Medulla oblongata (tissue), 1 donor: Measurements from ENCODE around the gene STON2.
"Not testable (repeated sequence)": the region's sequence is repeated elsewhere in the genome, so short reads cannot be mapped to it uniquely, and the experiment has no call there.

Experiments used
- DNase-seq: peaks from one replicate; pipeline ENCODE4 v3.0.0-alpha.2; 2015; ENCODE audit errors: extremely low spot score

Gene STON2, protein sequence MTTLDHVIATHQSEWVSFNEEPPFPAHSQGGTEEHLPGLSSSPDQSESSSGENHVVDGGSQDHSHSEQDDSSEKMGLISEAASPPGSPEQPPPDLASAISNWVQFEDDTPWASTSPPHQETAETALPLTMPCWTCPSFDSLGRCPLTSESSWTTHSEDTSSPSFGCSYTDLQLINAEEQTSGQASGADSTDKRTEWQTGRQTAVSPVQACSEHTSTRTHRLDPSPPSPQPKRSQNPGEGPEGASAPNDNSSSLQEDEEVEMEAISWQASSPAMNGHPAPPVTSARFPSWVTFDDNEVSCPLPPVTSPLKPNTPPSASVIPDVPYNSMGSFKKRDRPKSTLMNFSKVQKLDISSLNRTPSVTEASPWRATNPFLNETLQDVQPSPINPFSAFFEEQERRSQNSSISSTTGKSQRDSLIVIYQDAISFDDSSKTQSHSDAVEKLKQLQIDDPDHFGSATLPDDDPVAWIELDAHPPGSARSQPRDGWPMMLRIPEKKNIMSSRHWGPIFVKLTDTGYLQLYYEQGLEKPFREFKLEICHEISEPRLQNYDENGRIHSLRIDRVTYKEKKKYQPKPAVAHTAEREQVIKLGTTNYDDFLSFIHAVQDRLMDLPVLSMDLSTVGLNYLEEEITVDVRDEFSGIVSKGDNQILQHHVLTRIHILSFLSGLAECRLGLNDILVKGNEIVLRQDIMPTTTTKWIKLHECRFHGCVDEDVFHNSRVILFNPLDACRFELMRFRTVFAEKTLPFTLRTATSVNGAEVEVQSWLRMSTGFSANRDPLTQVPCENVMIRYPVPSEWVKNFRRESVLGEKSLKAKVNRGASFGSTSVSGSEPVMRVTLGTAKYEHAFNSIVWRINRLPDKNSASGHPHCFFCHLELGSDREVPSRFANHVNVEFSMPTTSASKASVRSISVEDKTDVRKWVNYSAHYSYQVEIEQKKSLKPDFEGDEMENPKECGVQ

GRCh38 chr14:81400202-81400678 is at the start of gene STON2:
Gene STON2 (minus strand): TSS chr14:81400324. CDS start chr14:81398382, 1,942 bp downstream.
- DNase-seq, result peak; percentile 73

- DNase-seq, result no peak
Measured at GRCh38 chr14:81449576-81449975, 49.5 kb upstream of the STON2 start.

DNA sequence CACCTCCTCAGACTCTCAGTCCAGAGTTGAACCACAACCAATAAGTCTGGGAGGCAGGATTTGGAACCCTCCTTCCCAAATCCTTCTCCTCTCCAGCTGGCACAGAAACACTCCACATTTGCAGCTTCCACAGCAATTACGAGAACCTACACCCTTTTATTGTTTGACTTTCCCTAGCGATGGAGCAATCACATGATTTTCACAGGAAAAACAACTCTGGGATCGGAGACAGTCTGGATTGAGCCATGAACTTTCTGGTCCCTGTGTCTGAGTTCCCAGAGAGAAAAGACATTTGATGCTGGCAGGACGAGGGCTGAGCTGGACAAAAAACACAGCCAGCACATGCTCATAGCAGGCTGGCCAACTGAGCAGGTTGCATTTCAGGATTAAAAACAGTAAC is 49.0 kb upstream of the STON2 start:
- DNase-seq, result peak; percentile 47

- no peak for DNase-seq
Measured at GRCh38 chr14:81447021-81447764, 47.1 kb upstream of the STON2 start.

GRCh38 chr14:81446279-81447007 is 46.3 kb upstream of the STON2 start:
- no peak for DNase-seq

DNA sequence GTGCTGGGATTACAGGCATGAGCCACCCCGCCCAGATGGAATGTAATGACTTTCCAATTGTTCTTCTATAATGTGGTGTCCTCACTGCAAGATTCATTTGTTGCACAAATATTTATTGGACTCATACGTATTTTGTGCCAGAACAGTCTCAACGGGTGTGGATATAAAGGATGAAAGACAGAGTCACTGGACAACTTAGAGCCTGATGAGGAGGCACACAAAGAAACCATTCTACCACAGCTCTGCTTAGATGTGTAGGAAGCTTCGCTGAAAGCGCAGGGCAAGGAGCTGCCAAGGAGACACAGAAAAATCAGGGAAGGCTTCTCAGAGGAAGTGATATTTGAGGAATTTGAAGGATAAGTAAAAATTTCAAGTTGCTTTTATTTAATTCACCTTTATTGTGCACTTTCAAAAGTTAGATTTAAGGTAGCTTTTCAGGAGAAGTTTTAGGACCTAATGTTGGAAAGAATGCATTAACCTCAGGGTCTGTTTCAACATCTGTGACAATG is 41.6 kb upstream of the STON2 start:
- DNase-seq, result no peak

DNA sequence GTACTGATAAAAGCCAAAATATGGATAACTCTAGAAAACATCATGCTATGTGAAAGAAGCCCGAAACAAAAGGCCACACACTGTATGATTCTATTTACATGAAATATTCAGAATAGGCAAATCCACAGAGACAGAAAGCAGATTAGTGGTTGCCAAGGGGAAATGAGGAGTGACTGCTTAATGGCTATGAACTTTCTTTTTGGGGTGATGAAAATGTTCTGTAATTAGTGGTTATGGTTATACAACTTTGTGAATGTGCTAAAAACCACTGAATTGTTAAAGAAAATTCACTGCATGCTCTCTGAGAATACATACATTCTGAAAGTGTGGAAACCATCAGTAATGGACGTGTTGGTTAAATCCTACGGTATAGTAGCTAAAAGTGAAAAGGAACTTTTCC is 39.9 kb upstream of the STON2 start:
- no peak for DNase-seq

DNA sequence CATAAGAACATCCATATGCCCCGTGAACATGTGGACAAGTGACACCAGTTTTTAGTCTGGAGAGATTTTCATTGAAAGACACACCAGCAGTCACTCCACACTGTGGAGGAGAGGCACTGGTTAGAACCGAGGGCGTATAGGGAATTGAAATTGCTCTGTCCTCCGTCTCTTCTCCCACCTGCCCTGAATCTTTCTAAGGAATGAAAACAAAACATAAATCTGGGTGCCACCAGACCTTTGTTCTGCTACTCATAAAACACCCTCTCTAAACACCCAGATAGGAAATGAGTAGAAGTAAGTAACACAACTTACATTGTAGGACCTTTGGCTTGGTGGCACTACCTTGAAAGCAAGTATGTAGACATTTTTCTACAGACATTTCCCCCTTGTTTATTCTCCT is 37.1 kb upstream of the STON2 start:
- DNase-seq, result no peak

DNA sequence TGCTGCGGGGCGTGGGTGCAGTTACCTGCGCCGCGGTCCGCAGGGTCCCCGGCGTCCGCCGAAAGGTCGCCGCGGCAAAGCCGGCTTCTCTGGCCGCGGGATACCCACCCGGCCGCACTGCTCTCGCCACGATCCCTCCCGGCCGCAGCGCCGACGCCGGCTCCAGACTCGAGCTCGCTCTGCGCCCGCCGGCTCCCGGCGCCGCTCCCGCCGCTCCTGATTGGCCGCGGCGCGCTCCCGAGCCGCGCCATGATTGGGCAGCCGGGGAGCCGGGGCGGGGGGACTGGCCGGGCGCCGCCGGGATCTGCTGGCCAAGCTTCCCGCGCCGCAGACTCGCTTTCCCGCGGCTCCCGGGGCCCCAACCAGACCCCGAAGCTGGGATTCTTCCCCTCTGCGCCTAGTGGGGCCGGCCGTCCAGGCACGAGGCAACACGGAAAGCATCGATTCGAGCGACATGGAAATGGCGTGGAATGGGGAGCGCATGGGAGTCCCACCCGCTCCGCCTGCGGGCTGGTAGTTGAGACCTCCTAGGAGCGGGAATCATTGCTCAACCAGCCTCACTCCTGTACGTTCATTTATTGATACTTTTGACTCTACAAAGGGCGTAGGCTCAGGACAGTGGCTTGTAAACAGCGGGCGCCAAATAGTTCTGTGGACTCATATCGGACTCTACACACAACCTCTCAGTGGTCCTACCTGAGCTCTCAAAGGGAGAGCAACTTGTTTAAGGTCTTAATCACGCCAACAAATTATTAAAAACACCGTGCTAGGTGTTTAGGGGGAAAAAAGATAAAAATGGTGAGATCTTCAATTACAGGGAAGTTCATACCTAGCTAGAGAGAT is 36.4 kb upstream of the STON2 start:
- peak; percentile 91 for DNase-seq

DNA sequence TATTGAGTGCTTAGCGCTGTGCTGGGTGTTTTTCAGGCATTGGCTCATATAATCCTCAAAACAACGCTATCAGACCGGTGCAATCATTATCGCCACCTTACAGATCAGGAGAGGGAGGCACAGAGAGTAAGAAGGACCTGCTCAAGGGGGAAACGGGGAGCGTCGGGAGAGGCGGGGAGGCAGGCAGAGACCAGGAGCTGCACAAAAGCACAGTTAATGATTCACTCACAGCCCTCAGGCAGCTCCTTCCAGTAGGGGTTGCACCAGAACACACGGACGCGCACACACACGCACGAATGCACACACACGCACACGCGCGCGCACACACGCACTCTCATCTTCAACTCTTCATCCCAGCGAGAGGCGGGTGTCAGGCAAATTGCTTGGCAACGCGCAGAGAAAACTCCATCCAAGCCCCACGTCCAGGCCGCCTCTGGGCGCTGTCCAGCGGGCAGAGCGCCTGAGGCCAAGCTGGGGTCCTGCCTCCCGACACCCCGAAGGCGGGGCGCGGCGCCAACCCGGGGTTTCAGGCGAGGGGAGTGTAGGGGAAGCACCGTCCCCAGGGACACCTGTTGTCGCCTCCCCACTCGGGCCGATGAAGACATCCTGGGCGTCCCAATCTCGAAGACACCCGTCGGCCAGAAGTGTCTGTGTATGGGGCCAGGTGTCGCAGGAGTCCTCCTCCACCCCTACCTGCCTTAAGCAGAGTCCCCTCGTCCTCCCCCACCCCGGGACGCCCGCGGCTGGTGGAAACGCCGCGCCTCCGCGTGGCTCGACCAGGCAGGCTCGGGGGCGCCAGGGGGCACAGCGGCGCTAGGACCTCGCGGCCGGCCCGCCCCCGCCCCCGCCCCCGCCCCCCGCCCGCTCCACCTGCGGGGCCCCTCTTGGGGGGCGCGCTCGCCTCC is 35.5 kb upstream of the STON2 start:
- peak; percentile 64 for DNase-seq

- no peak for DNase-seq
Measured at GRCh38 chr14:81435048-81435390, 34.9 kb upstream of the STON2 start.

- no peak for DNase-seq
Measured at GRCh38 chr14:81434230-81434629, 34.1 kb upstream of the STON2 start.

GRCh38 chr14:81433378-81433777 is 33.3 kb upstream of the STON2 start:
- no peak for DNase-seq

- DNase-seq, result no peak
Measured at GRCh38 chr14:81432219-81432661, 32.1 kb upstream of the STON2 start.

DNA sequence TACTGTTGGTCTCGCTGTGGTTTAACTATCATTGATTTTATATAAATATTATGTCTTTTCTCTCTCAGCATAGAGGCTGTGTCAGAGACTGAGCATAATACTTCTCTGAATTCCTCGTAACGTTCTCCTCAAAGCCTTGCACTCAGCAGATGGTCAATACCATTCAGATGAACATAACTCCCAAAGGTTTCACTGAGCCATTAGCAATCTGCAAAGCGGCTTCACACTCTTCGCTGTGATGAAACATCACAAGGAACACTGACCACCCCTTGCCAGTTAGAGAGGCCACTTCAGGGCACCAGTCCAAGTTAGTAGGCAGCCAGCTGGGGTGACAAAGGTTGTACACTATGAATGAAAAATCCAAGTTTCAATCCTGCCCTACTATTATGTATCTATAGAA is 30.1 kb upstream of the STON2 start:
- DNase-seq, result no peak

DNA sequence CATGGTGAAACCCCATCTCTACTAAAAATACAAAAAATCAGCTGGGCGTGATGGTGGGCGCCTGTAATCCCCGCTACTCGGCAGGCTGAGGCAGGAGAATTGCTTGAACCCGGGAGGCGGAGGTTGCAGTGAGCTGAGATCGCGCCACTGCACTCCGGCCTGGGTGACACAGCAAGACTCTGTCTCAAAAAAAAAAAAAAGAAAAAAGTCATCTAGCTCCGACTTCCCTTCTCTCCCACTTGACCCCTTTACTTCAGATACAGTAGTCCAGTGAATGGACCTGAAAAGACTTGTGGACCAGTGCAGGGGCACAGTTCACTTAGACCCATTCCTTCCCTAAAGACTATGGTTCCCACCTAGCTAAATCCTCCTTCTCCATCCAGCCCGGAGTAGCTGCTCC is 29.6 kb upstream of the STON2 start:
- DNase-seq, result not testable (repeated sequence)

GRCh38 chr14:81429028-81429427 is 28.9 kb upstream of the STON2 start:
- no peak for DNase-seq

GRCh38 chr14:81427348-81428058 is 27.4 kb upstream of the STON2 start:
- no peak for DNase-seq
